IMR-90 (cell line): ENCODE results near the gene WLS. TPM values are rescaled to one million over a fixed set of nuclear protein-coding genes. Genes with fewer than 3 reads are reported as not detected.

ENCODE experiments used
- ATAC-seq: fragments of 200-7000 bp; cut with Tn5 transposase; 2 replicates; pipeline ENCODE4 v1.9.1; 2020; ENCODE audit warnings: low read depth, mild to moderate bottlenecking, moderate library complexity
- BruUV-seq: library from RNA; stranded (reverse); fragments of 400-500 nt; replicated peaks from 2 replicates; lab custom pipeline; 2021; lab: Mats Ljungman, UMichigan
- CTCF ChIA-PET: fragments of 300-600 bp; formaldehyde crosslinking; extraction: SDS; loops from one replicate; lab custom pipeline; 2021; ENCODE audit warnings: antibody characterized with exemption; lab: Yijun Ruan, JAX
- POLR2A ChIA-PET: fragments of 300-600 bp; sonication (Branson Sonifier 250); formaldehyde crosslinking; loops from one replicate; lab custom pipeline; 2022; ENCODE audit warnings: antibody characterized with exemption; ENCODE audit not compliant: unreplicated experiment; lab: Charles Lee
- DNase-seq: peaks from one replicate; pipeline ENCODE4 v3.0.0; 2013
- H2AFZ ChIP-seq: replicated peaks from 2 replicates; pipeline ENCODE3; 2013; ENCODE audit warnings: low read length, mild to moderate bottlenecking; ENCODE audit not compliant: poor library complexity
- H2AK5ac ChIP-seq: 2 replicates; pipeline ENCODE4 v1.6.1; 2013; ENCODE audit warnings: low read depth, low read length, inconsistent platforms
- H2AK9ac ChIP-seq: replicated peaks from 2 replicates; pipeline ENCODE3; 2013; ENCODE audit warnings: mild to moderate bottlenecking, low read depth, low read length, moderate library complexity; ENCODE audit not compliant: poor library complexity
- H2BK120ac ChIP-seq: 2 replicates; pipeline ENCODE4 v1.6.1; 2013; ENCODE audit warnings: low read depth, low read length, inconsistent platforms
- H2BK15ac ChIP-seq: 3 replicates; pipeline ENCODE4 v1.6.1; 2013; ENCODE audit warnings: low read depth, low read length, inconsistent platforms
- H2BK20ac ChIP-seq: 2 replicates; pipeline ENCODE4 v1.6.1; 2013; ENCODE audit warnings: low read depth, mild to moderate bottlenecking, inconsistent platforms, low read length, moderate library complexity
- H2BK5ac ChIP-seq: 2 replicates; pipeline ENCODE4 v1.6.1; 2013; ENCODE audit warnings: mild to moderate bottlenecking, low read depth, low read length, inconsistent platforms; ENCODE audit not compliant: poor library complexity, severe bottlenecking
- H3K14ac ChIP-seq: replicated peaks from 2 replicates; pipeline ENCODE4 v1.6.1; 2013; ENCODE audit warnings: low read depth, low read length, inconsistent platforms
- H3K18ac ChIP-seq: 2 replicates; pipeline ENCODE4 v1.6.1; 2013; ENCODE audit warnings: low read depth, low read length, control low read depth
- H3K23ac ChIP-seq: 2 replicates; pipeline ENCODE4 v1.6.1; 2013; ENCODE audit warnings: low read depth, low read length, inconsistent platforms
- H3K27ac ChIP-seq: 2 replicates; pipeline ENCODE4 v1.5.1; 2013; ENCODE audit warnings: mild to moderate bottlenecking, control low read depth, low read length; ENCODE audit not compliant: insufficient read depth
- H3K27me3 ChIP-seq: 2 replicates; pipeline ENCODE4 v1.6.1; 2013; ENCODE audit warnings: low read length; ENCODE audit not compliant: control insufficient read depth, insufficient read depth
- H3K36me3 ChIP-seq: 2 replicates; pipeline ENCODE4 v1.6.1; 2013; ENCODE audit warnings: low read length, mixed read lengths; ENCODE audit not compliant: control insufficient read depth, insufficient read depth
- H3K4ac ChIP-seq: 2 replicates; pipeline ENCODE4 v1.6.1; 2013; ENCODE audit warnings: low read depth, low read length, inconsistent platforms
- H3K4me1 ChIP-seq: 2 replicates; pipeline ENCODE4 v1.6.1; 2013; ENCODE audit warnings: low read length, mixed read lengths; ENCODE audit not compliant: control insufficient read depth, insufficient read depth
- H3K4me2 ChIP-seq: 2 replicates; pipeline ENCODE4 v1.6.1; 2013; ENCODE audit warnings: low read depth, mild to moderate bottlenecking, control low read depth, low read length, moderate library complexity
- H3K4me3 ChIP-seq: 2 replicates; pipeline ENCODE4 v1.5.1; 2013; ENCODE audit warnings: low read depth, mild to moderate bottlenecking, control low read depth, low read length, moderate library complexity; ENCODE audit not compliant: insufficient read depth
- H3K56ac ChIP-seq: 2 replicates; pipeline ENCODE4 v1.6.1; 2013; ENCODE audit warnings: low read length, inconsistent platforms; ENCODE audit not compliant: insufficient read depth; ENCODE audit errors: extremely low read depth
- H3K79me1 ChIP-seq, 2 experiments: 2 replicates each; pipeline ENCODE4 v1.6.1; 2013; ENCODE audit warnings: low read length in 2 of 2, inconsistent platforms in 1 of 2, low read depth in 1 of 2
- H3K9ac ChIP-seq: 2 replicates; pipeline ENCODE4 v1.6.1; 2013; ENCODE audit warnings: low read depth, low read length, control low read depth
- H3K9me1 ChIP-seq: 2 replicates; pipeline ENCODE4 v1.6.1; 2013; ENCODE audit warnings: low read length, inconsistent platforms; ENCODE audit not compliant: insufficient read depth
- H3K9me3 ChIP-seq: 2 replicates; pipeline ENCODE4 v1.6.1; 2013; ENCODE audit warnings: low read length; ENCODE audit not compliant: control insufficient read depth, insufficient read depth
- H4K20me1 ChIP-seq: 2 replicates; pipeline ENCODE4 v1.6.1; 2013; ENCODE audit warnings: low read length, inconsistent platforms; ENCODE audit not compliant: insufficient read depth
- H4K5ac ChIP-seq: 2 replicates; pipeline ENCODE4 v1.6.1; 2013; ENCODE audit warnings: mild to moderate bottlenecking, low read depth, low read length, control low read depth
- H4K8ac ChIP-seq, 2 experiments: 2 replicates each; pipeline ENCODE4 v1.6.1; 2013; ENCODE audit warnings: low read depth in 2 of 2, low read length in 2 of 2, control low read depth in 1 of 2, inconsistent platforms in 1 of 2
- H4K91ac ChIP-seq: 2 replicates; pipeline ENCODE4 v1.6.1; 2013; ENCODE audit warnings: low read depth, low read length, inconsistent platforms; ENCODE audit not compliant: insufficient read depth
- CEBPB ChIP-seq: IDR thresholded peaks from 2 replicates; pipeline ENCODE4 v1.6.1; 2012; ENCODE audit warnings: low read depth, low read length, improper control_type of control experiment
- CTCF ChIP-seq: conservative IDR thresholded peaks from 2 replicates; pipeline ENCODE4 v1.5.1; 2012; ENCODE audit warnings: mild to moderate bottlenecking, low read depth, low read length, improper control_type of control experiment
- MXI1 ChIP-seq: IDR thresholded peaks from 2 replicates; pipeline ENCODE4 v1.6.1; 2012; ENCODE audit warnings: low read depth, mild to moderate bottlenecking, low read length, moderate library complexity, borderline replicate concordance
- WGBS, 2 experiments: methylation state at CpG; one replicate each; pipeline versions ENCODE4 v1.1.5 to v1.1.7; 2013; ENCODE audit warnings: missing lambda C conversion rate in 2 of 2; ENCODE audit not compliant: insufficient read length in 1 of 2; ENCODE audit errors: extremely low coverage in 2 of 2; 5-methylcytosine and 5-hydroxymethylcytosine counted together
- dilution Hi-C: fragments of 300-500 bp; cut with HindIII; formaldehyde crosslinking; loops from one replicate; pipeline ENCODE4 v1.14.3; 2018; ENCODE audit warnings: low sequenced_read_pairs; ENCODE audit not compliant: unreplicated experiment
- in situ Hi-C: fragments of 300-500 bp; cut with MboI; formaldehyde crosslinking; loops from 3 replicates; pipeline ENCODE4 v1.14.3; 2019; ENCODE audit warnings: low sequenced_read_pairs, inconsistent platforms, mixed read lengths
- intact Hi-C: fragments of 100-400 bp; cut with micrococcal nuclease; formaldehyde crosslinking; loops from 2 replicates; pipeline ENCODE4 v1.10.0; 2022
- polyA plus RNA-seq, 3 experiments: library from polyadenylated mRNA; depleted of rRNA; stranded (reverse); fragments of >200 nt; gene quantifications; 2 replicates each; pipeline ENCODE4 v1.2.3, GENCODE V29; 2012; ENCODE audit warnings: low replicate concordance in 1 of 3
- total RNA-seq: library from RNA; depleted of rRNA; stranded (reverse); fragments of >200 nt; gene quantifications from 2 replicates; pipeline ENCODE4 v1.2.3, GENCODE V29; 2012

WLS gene
- total and polyA plus RNA-seq, 2 of the 4 experiments (the other 2 are of a cell fraction): 152 to 157 TPM

GRCh38 chr1:68149110-68149798, 83.1 kb downstream of the WLS start:
- H3K36me3 ChIP-seq: peaks cover 63% of the 10 kb centered on the region
- H2AK9ac ChIP-seq: no peak overlapping the region
- no peak overlapping the region for H3K14ac ChIP-seq
- H3K56ac ChIP-seq: no peak overlapping the region
- no peak overlapping the region for H2BK120ac ChIP-seq
- ChIA-PET POLR2A (no interaction called here), CTCF (no interaction called here)
- no peaks in the 10 kb centered on the region for H3K9me3 ChIP-seq
- H3K27me3 ChIP-seq: no peaks in the 10 kb centered on the region
- TF ChIP-seq CEBPB (no peak), CTCF (no peak), MXI1 (no peak)
- H2AFZ ChIP-seq: no peak overlapping the region
- no peak overlapping the region for H3K18ac ChIP-seq
- H2AK5ac ChIP-seq: no peak overlapping the region
- no CpG with 5 or more reads among the region's 5 CpGs for WGBS, 2 experiments
- no peak overlapping the region for H4K91ac ChIP-seq
- no TSS peak for BruUV-seq
- no peak overlapping the region for H2BK20ac ChIP-seq
- H3K27ac ChIP-seq: no peak overlapping the region
- no peak overlapping the region for H3K4me2 ChIP-seq
- intact Hi-C loops: no loop called here
- H3K23ac ChIP-seq: no peak overlapping the region
- H3K9ac ChIP-seq: no peak overlapping the region
- DNase-seq (no peak), ATAC-seq (no peak)
- H4K20me1 ChIP-seq: no peaks in the 10 kb centered on the region
- no peak overlapping the region for H2BK15ac ChIP-seq
- peaks cover 16 to 20% of the 10 kb centered on the region in 2 experiments; a peak in 3 of 4 replicates for H3K79me1 ChIP-seq
- H4K8ac ChIP-seq: no peak overlapping the region
- peaks cover 18% of the 10 kb centered on the region for H3K9me1 ChIP-seq
- no peak overlapping the region for H3K4ac ChIP-seq
- H4K5ac ChIP-seq: no peak overlapping the region
- dilution Hi-C loops: no loop called here
- no peak overlapping the region for H3K4me3 ChIP-seq
- in situ Hi-C loops: no loop called here
- no peak overlapping the region for H2BK5ac ChIP-seq
- H3K4me1 ChIP-seq: 0 out of 2 replicates have a peak, but pooled peaks cover 3% of the 10 kb centered on the region
